ENCODE measurements around the gene CHST15. TPM values are rescaled to one million over a fixed set of nuclear protein-coding genes. Genes with fewer than 3 reads are reported as not detected.

CHST15 gene
- total and polyA plus RNA-seq, 9 donors: 35.9 to 93.0 (median 52.5) TPM

- 35 to 58% (median 53%) methylated on average over 12 of the region's 12 CpGs for WGBS, 3 donors
- no peak overlapping the region for H3K27ac ChIP-seq
- H3K4me1 ChIP-seq (ENCODE audit: insufficient read depth): peaks cover 34% of the 10 kb centered on the region
- no peak for TF ChIP-seq POLR2A (IDR thresholded peaks at IDR 0.05)
- TF ChIP-seq CTCF (IDR thresholded peaks at IDR 0.05): no peak
- TF ChIP-seq EP300 (IDR thresholded peaks at IDR 0.05): no peak
- no peaks in the 10 kb centered on the region for H3K27me3 ChIP-seq
- H3K36me3 ChIP-seq: no peaks in the 10 kb centered on the region
- DNase-seq: no peak
- intact Hi-C loops (cut with DNase I): no loop called here
- H3K4me3 ChIP-seq: no peak overlapping the region
- no peaks in the 10 kb centered on the region for H3K9me3 ChIP-seq
These were observed 33.8 kb downstream of the CHST15 start for GRCh38 chr10:124059551-124059950.

- 77 to 88% (median 85%) methylated on average over 8 of the region's 8 CpGs for WGBS, 3 donors
- H3K27ac ChIP-seq: no peak overlapping the region
- no peaks in the 10 kb centered on the region for H3K9me3 ChIP-seq
- TF ChIP-seq EP300 (IDR thresholded peaks at IDR 0.05): no peak
- no peak for TF ChIP-seq CTCF (IDR thresholded peaks at IDR 0.05)
- no peak for TF ChIP-seq POLR2A (IDR thresholded peaks at IDR 0.05)
- no peak overlapping the region for H3K4me3 ChIP-seq
- H3K27me3 ChIP-seq: no peaks in the 10 kb centered on the region
- intact Hi-C loops (cut with DNase I): no loop called here
- peak in 1 of 5 donors; percentile 29 for DNase-seq
- no peaks in the 10 kb centered on the region for H3K36me3 ChIP-seq
- H3K4me1 ChIP-seq (ENCODE audit: insufficient read depth): peaks cover 37% of the 10 kb centered on the region
These were observed 34.9 kb downstream of the CHST15 start for GRCh38 chr10:124058346-124059003.

GRCh38 chr10:124057601-124058000 is 35.8 kb downstream of the CHST15 start:
- no peak for TF ChIP-seq CTCF (IDR thresholded peaks at IDR 0.05)
- TF ChIP-seq POLR2A (IDR thresholded peaks at IDR 0.05): no peak
- TF ChIP-seq EP300 (IDR thresholded peaks at IDR 0.05): no peak
- Histone ChIP-seq H3K9me3 (no peaks in the 10 kb centered on the region), H3K27me3 (no peaks in the 10 kb centered on the region), H3K4me3 (no peak overlapping the region), H3K36me3 (no peaks in the 10 kb centered on the region), H3K27ac (no peak overlapping the region), H3K4me1 (ENCODE audit: insufficient read depth) (peaks cover 38% of the 10 kb centered on the region)
- peak in 1 of 5 donors; percentile 20 for DNase-seq
- intact Hi-C loops (cut with DNase I): no loop called here
- WGBS, 3 donors: 33 to 41% (median 34%) methylated on average over 6 of the region's 6 CpGs

- TF ChIP-seq POLR2A (IDR thresholded peaks at IDR 0.05): no peak
- TF ChIP-seq EP300 (IDR thresholded peaks at IDR 0.05): no peak
- TF ChIP-seq CTCF (IDR thresholded peaks at IDR 0.05): no peak
- DNase-seq: peak in 3 of 5 donors; percentile 28 to 40 (median 35)
These were observed 36.9 kb downstream of the CHST15 start for GRCh38 chr10:124056337-124056980.

More at GRCh38 chr10:124056337-124056980, 36.9 kb downstream of the CHST15 start:
- Histone ChIP-seq H3K9me3 (no peaks in the 10 kb centered on the region), H3K4me3 (no peak overlapping the region), H3K36me3 (no peaks in the 10 kb centered on the region), H3K27me3 (no peaks in the 10 kb centered on the region), H3K4me1 (ENCODE audit: insufficient read depth) (peaks cover 32% of the 10 kb centered on the region), H3K27ac (no peak overlapping the region)
- WGBS, 3 donors: 90 to 94% (median 93%) methylated on average over 29 of the region's 29 CpGs
- intact Hi-C loops (cut with DNase I): no loop called here

Measured in ovary (tissue), 9 donors.